Peyer's patch (tissue), 4 donors: ENCODE data around the gene GAB1.

Experiments used
- POLR2A ChIP-seq, 2 donors: fragments of 450-650 bp; IDR thresholded peaks; one replicate each; pipeline ENCODE4 v1.5.1; 2017; ENCODE audit warnings: antibody characterized with exemption in 2 of 2, mild to moderate bottlenecking in 2 of 2, moderate library complexity in 2 of 2
- TF ChIP-seq, protein P1 (sequence below), 6 experiments: fragments of 450-650 bp in 4 of 6; fragments of 200-600 bp in 2 of 6; sonication (generic) in 1 of 6; IDR thresholded peaks; one replicate each; pipeline ENCODE4 v1.5.1; 2017 to 2019; ENCODE audit warnings: antibody characterized with exemption in 6 of 6, mild to moderate bottlenecking in 3 of 6, moderate library complexity in 1 of 6

- TF ChIP-seq, protein P1, sequence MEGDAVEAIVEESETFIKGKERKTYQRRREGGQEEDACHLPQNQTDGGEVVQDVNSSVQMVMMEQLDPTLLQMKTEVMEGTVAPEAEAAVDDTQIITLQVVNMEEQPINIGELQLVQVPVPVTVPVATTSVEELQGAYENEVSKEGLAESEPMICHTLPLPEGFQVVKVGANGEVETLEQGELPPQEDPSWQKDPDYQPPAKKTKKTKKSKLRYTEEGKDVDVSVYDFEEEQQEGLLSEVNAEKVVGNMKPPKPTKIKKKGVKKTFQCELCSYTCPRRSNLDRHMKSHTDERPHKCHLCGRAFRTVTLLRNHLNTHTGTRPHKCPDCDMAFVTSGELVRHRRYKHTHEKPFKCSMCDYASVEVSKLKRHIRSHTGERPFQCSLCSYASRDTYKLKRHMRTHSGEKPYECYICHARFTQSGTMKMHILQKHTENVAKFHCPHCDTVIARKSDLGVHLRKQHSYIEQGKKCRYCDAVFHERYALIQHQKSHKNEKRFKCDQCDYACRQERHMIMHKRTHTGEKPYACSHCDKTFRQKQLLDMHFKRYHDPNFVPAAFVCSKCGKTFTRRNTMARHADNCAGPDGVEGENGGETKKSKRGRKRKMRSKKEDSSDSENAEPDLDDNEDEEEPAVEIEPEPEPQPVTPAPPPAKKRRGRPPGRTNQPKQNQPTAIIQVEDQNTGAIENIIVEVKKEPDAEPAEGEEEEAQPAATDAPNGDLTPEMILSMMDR (IDR thresholded peaks at IDR 0.05), result no peak
- no peak for TF ChIP-seq POLR2A (IDR thresholded peaks at IDR 0.05)
Observed at GRCh38 chr4:143390764-143391163, 54.1 kb downstream of the GAB1 start.
